A673 (cell line): ENCODE results near the gene FPR3. TPM values are rescaled to one million over a fixed set of nuclear protein-coding genes. Genes with fewer than 3 reads are reported as not detected.

Experiments used
- BruUV-seq: library from RNA; stranded (reverse); fragments of 400-500 nt; replicated peaks from 2 replicates; lab custom pipeline; 2021; lab: Mats Ljungman, UMichigan
- CTCF ChIA-PET: fragments of 300-600 bp; sonication (Branson Sonifier 250); formaldehyde crosslinking; loops from one replicate; lab custom pipeline; 2022; ENCODE audit warnings: antibody characterized with exemption; lab: Charles Lee
- POLR2A ChIA-PET: fragments of 300-600 bp; sonication (Branson Sonifier 250); formaldehyde crosslinking; loops from one replicate; lab custom pipeline; 2022; ENCODE audit warnings: antibody characterized with exemption; ENCODE audit not compliant: low non-redundant PET; lab: Charles Lee
- DNase-seq: peaks from one replicate; pipeline ENCODE4 v3.0.0-alpha.2; 2015; ENCODE audit warnings: low spot score
- H3K27ac ChIP-seq: fragments of 200-600 bp; sonication (generic); 2 replicates; pipeline ENCODE4 v1.5.1; 2016; ENCODE audit warnings: mixed run types, low read depth, mild to moderate bottlenecking, mixed read lengths, antibody characterized with exemption, low read length; ENCODE audit not compliant: poor library complexity, severe bottlenecking
- H3K27me3 ChIP-seq: fragments of 200-600 bp; sonication (generic); replicated peaks from 2 replicates; pipeline ENCODE4 v1.6.1; 2017; ENCODE audit warnings: mixed run types, low read depth, mild to moderate bottlenecking, mixed read lengths, antibody characterized with exemption, low read length; ENCODE audit not compliant: insufficient read depth, poor library complexity
- H3K36me3 ChIP-seq: fragments of 200-600 bp; sonication (generic); 2 replicates; pipeline ENCODE4 v1.6.1; 2016; ENCODE audit warnings: mixed run types, mild to moderate bottlenecking, mixed read lengths, antibody characterized with exemption, low read length; ENCODE audit not compliant: insufficient read depth, poor library complexity, severe bottlenecking
- H3K4me1 ChIP-seq: fragments of 200-600 bp; sonication (generic); 2 replicates; pipeline ENCODE4 v1.6.1; 2017; ENCODE audit warnings: mixed run types, mild to moderate bottlenecking, mixed read lengths, antibody characterized with exemption, low read length; ENCODE audit not compliant: insufficient read depth, poor library complexity, severe bottlenecking
- H3K4me3 ChIP-seq: fragments of 200-600 bp; sonication (generic); 2 replicates; pipeline ENCODE4 v1.5.1; 2016; ENCODE audit warnings: low read depth, mixed run types, mild to moderate bottlenecking, mixed read lengths, low read length; ENCODE audit not compliant: poor library complexity, severe bottlenecking
- H3K9me3 ChIP-seq: fragments of 200-600 bp; sonication (generic); 2 replicates; pipeline ENCODE4 v1.6.1; 2016; ENCODE audit warnings: mixed run types, low read depth, mild to moderate bottlenecking, mixed read lengths, antibody characterized with exemption, low read length; ENCODE audit not compliant: poor library complexity, severe bottlenecking
- CTCF ChIP-seq: fragments of 300-800, 200-600 bp; sonication (generic); conservative IDR thresholded peaks from 2 replicates; pipeline ENCODE4 v1.5.1; 2017; ENCODE audit warnings: low read depth, mild to moderate bottlenecking, antibody characterized with exemption, low read length, moderate library complexity, mixed read lengths
- EZH2 ChIP-seq: fragments of 200-600 bp; sonication (generic); IDR thresholded peaks from 2 replicates; pipeline ENCODE4 v1.6.1; 2017; ENCODE audit warnings: borderline replicate concordance, low read depth, mild to moderate bottlenecking, mixed read lengths, antibody characterized with exemption, low read length; ENCODE audit not compliant: poor library complexity, severe bottlenecking
- intact Hi-C: fragments of 100-400 bp; cut with micrococcal nuclease; formaldehyde crosslinking; loops from one replicate; pipeline ENCODE4 v1.10.0; 2022; ENCODE audit not compliant: unreplicated experiment
- total RNA-seq: library from RNA; stranded (reverse); gene quantifications from 2 replicates; pipeline ENCODE4 v1.2.3, GENCODE V29; 2021

The FPR3 gene
- total RNA-seq, 1 experiment from 2014 or later, result not detected

DNA sequence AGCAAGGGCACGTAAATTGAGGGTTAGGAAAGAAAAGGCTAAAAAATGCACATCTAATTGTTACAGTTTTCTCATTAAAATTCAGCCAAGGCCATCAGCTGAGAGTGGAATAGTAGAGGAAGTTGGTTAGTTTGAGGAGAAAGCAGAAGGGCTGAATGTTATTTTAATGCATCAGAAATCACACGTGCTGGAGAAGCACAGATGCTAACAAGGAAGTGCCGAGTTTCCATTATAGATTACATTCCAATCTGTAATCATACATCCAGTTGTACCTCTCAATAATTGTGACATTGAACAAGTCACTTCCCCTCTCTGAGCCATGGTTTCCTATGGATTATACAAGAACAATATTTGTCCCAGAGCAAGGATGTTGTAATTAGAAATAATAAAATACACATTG lies 25.1 kb downstream of the FPR3 start:
- H3K4me3 ChIP-seq, result no peak overlapping the region

GRCh38 chr19:51820831-51821446 lies 26.0 kb downstream of the FPR3 start:
- BruUV-seq, result no TSS peak
- H3K36me3 ChIP-seq, result no peaks in the 10 kb centered on the region
- ChIA-PET CTCF (no interaction called here), POLR2A (no interaction called here)
- no peak for DNase-seq
- H3K4me3 ChIP-seq, result no peak overlapping the region
- no peaks in the 10 kb centered on the region for H3K9me3 ChIP-seq
- no peak for TF ChIP-seq EZH2
- TF ChIP-seq CTCF, result no peak
- H3K27ac ChIP-seq, result no peak overlapping the region
- no peaks in the 10 kb centered on the region for H3K4me1 ChIP-seq
- intact Hi-C loops, result no loop called here
- H3K27me3 ChIP-seq, result peaks cover 3% of the 10 kb centered on the region

More for the DNA sequence above, 25.1 kb downstream of the FPR3 start:
- Histone ChIP-seq H3K9me3 (no peaks in the 10 kb centered on the region), H3K27ac (no peak overlapping the region), H3K36me3 (no peaks in the 10 kb centered on the region), H3K27me3 (peaks cover 2% of the 10 kb centered on the region), H3K4me1 (no peaks in the 10 kb centered on the region)
- no TSS peak for BruUV-seq
- no peak for DNase-seq
- CTCF ChIA-PET, result no interaction called here
- POLR2A ChIA-PET, result no interaction called here
- TF ChIP-seq EZH2, result no peak
- no peak for TF ChIP-seq CTCF
- intact Hi-C loops, result no loop called here

DNA sequence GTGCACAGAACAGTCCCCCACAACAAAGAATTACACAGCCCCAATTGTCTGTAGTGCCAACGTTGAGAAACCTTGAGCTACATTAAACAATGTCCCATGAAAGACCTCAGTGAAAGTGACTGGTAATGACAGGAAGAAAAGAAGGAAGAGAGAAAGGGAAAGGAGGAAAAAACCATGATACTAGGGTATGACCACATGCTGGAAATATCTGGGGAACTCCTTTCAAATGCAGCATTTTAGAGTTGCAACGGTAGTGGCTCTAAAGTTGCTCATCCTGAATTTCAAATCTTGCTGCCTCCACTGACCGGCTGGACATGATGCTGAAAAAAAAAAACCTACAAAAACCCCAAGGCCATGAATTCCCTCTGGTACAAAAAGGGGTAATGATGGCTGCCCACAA lies 26.5 kb downstream of the FPR3 start:
- TF ChIP-seq CTCF (no peak), EZH2 (no peak)
- no TSS peak for BruUV-seq
- POLR2A ChIA-PET, result no interaction called here
- Histone ChIP-seq H3K36me3 (no peaks in the 10 kb centered on the region), H3K4me1 (no peaks in the 10 kb centered on the region), H3K27ac (no peak overlapping the region), H3K9me3 (peaks cover 5% of the 10 kb centered on the region), H3K27me3 (peaks cover 6% of the 10 kb centered on the region), H3K4me3 (no peak overlapping the region)
- DNase-seq, result no peak
- intact Hi-C loops, result no loop called here
- CTCF ChIA-PET, result no interaction called here
